K562 (cell line): ENCODE data around the gene DDIT3. TPM values are rescaled to one million over a fixed set of nuclear protein-coding genes. Genes with fewer than 3 reads are reported as not detected.

Source experiments
- ARNT ChIP-seq, 2 experiments: fragments of 450-650 bp; IDR thresholded peaks; 2 replicates each; pipeline ENCODE4 v1.6.1; 2016; ENCODE audit warnings: mild to moderate bottlenecking in 1 of 2
- GTF2A2 ChIP-seq: IDR thresholded peaks from 2 replicates; pipeline ENCODE4 v1.6.1; 2016; ENCODE audit warnings: mild to moderate bottlenecking, missing genetic modification characterization, missing compliant biosample characterization
- KDM4B ChIP-seq, 2 experiments: fragments of 450-650 bp in 1 of 2; sonication (generic) in 1 of 2; IDR thresholded peaks; 2 replicates each; pipeline ENCODE4 v1.6.1; 2016 to 2017; ENCODE audit warnings: borderline replicate concordance in 2 of 2, antibody characterized with exemption in 1 of 2, low read depth in 1 of 2, mild to moderate bottlenecking in 1 of 2
- MED1 ChIP-seq: sonication (generic); formaldehyde crosslinking; IDR thresholded peaks from 2 replicates; pipeline ENCODE4 v1.8.1; 2023; ENCODE audit warnings: missing genetic modification reagents, borderline replicate concordance
- MYNN ChIP-seq, 2 experiments: sonication (generic); formaldehyde crosslinking in 1 of 2; IDR thresholded peaks; 2 replicates each; pipeline versions ENCODE4 v1.5.0 to v1.6.1; 2016 to 2020; ENCODE audit warnings: antibody characterized with exemption in 1 of 2, missing genetic modification reagents in 1 of 2
- POLR2H ChIP-seq: IDR thresholded peaks from 2 replicates; pipeline ENCODE4 v1.6.1; 2016; ENCODE audit warnings: missing genetic modification characterization, low read depth, mild to moderate bottlenecking, control low read depth, missing compliant biosample characterization, moderate library complexity
- RBFOX2 ChIP-seq: fragments of 200-400 bp; formaldehyde crosslinking; IDR thresholded peaks from 2 replicates; pipeline ENCODE4 v1.6.1; 2017; ENCODE audit warnings: low read depth, mild to moderate bottlenecking, low read length, moderate library complexity
- RNF2 ChIP-seq: sonication (generic); IDR thresholded peaks from 2 replicates; pipeline ENCODE4 v1.6.1; 2016
- TFAM ChIP-seq: fragments of 250-450 bp; sonication (Bioruptor Pico); conservative IDR thresholded peaks from 2 replicates; pipeline ENCODE4 v1.5.0; 2021; ENCODE audit warnings: mild to moderate bottlenecking, moderate library complexity
- VEZF1 ChIP-seq: fragments of 200-800 bp; sonication (Bioruptor generic); IDR thresholded peaks from 2 replicates; pipeline ENCODE4 v1.6.1; 2017; ENCODE audit warnings: missing genetic modification characterization, missing compliant biosample characterization
- ZNF586 ChIP-seq: fragments of 450-650 bp; formaldehyde crosslinking; conservative IDR thresholded peaks from 2 replicates; pipeline ENCODE4 v1.4.0; 2020; ENCODE audit warnings: mild to moderate bottlenecking, moderate library complexity
- ZNF740 ChIP-seq, 3 experiments: fragments of 200-800 bp in 1 of 3; sonication (Bioruptor generic) in 1 of 3; sonication (generic) in 1 of 3; formaldehyde crosslinking in 1 of 3; IDR thresholded peaks; 2 replicates each; pipeline versions ENCODE4 v1.6.1 to v1.8.0; 2016 to 2022; ENCODE audit warnings: mild to moderate bottlenecking in 2 of 3, missing compliant biosample characterization in 2 of 3, missing genetic modification characterization in 2 of 3, missing genetic modification reagents in 1 of 3
- polyA plus RNA-seq, 8 experiments: library from polyadenylated mRNA; depleted of rRNA in 4 of 8; stranded (reverse) in 5 of 8; unstranded in 3 of 8; fragments of >200 nt; fragmentation: Nextera tagmentation in 2 of 8; fragmentation: Illumina TruSeq in 1 of 8; extraction: Ambion mirVana in 2 of 8; extraction: Trizol in 1 of 8; gene quantifications; 2 replicates each; pipeline versions ENCODE4 v1.2.1 to v1.2.3, GENCODE V29; 2011 to 2014; ENCODE audit warnings: inconsistent platforms in 1 of 8, missing spikeins in 1 of 8
- total RNA-seq, 7 experiments: library from RNA; depleted of rRNA in 6 of 7; stranded (reverse); fragments of >200 nt in 6 of 7; fragmentation: Illumina TruSeq in 2 of 7; extraction: Trizol in 2 of 7; gene quantifications; 2 replicates each; pipeline versions ENCODE4 v1.2.1 to v1.2.3, GENCODE V29; 2011 to 2021; ENCODE audit warnings: low replicate concordance in 1 of 7
- TF ChIP-seq, protein P1 (sequence below): fragments of 200-400 bp; formaldehyde crosslinking; IDR thresholded peaks from 2 replicates; pipeline ENCODE4 v1.6.1; 2017; ENCODE audit warnings: mild to moderate bottlenecking, low read depth, low read length, moderate library complexity
- TF ChIP-seq, protein P2 (sequence below): fragments of 250-450 bp; sonication (Bioruptor Pico); IDR thresholded peaks from 2 replicates; pipeline ENCODE4 v1.5.0; 2022; ENCODE audit warnings: mild to moderate bottlenecking
- TF ChIP-seq, protein P3 (sequence below): fragments of 250-450 bp; sonication (Bioruptor Pico); IDR thresholded peaks from 2 replicates; pipeline ENCODE4 v1.5.0; 2021; ENCODE audit warnings: mild to moderate bottlenecking, moderate library complexity

Gene DDIT3
- total and polyA plus RNA-seq, 9 of the 15 experiments (the other 6 are each of a cell fraction or from before 2014, with no cell fraction given), result 59.1 to 272 (median 89.9) TPM

DNA sequence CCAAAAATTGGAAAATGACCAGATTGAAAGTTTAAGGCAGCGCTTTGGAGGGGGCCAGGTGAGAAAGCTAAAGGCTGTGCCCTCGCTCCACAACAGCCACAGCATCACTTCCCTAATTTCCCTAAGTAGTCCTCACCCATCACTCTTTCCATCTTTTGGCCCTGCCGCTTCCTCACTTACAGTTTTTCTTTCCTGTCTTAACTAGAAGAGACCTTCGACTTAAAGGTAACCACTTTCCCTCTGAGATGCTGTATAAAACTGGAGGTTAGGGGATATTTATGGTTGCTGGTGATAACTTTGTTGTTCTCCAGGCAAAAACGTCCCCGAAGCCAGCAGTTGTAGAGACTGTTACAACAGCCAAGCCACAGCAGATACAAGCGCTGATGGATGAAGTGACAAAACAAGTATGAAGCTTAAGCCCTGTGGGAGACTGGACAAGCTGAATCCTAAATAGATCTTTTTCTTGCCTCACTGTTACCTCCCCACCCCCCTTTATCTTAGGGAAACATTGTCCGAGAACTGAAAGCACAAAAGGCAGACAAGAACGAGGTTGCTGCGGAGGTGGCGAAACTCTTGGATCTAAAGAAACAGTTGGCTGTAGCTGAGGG lies 4.3 kb downstream of the DDIT3 start (continued):
- TF ChIP-seq ZNF740 (CRISPR knock-in tag; IDR thresholded peaks at IDR 0.05) (0 out of 2 replicates have a peak, but pooled peaks have one; percentile 25), ZNF740 (tag; IDR thresholded peaks at IDR 0.05) (no peak), POLR2H (tag) (peak; percentile 60), MED1 (CRISPR knock-in tag) (no peak), RNF2 (no peak), RBFOX2 (no peak; the same call in 1 of the 2 replicates), ARNT (IDR thresholded peaks at IDR 0.05) (0 out of 4 replicates have a peak, but pooled peaks of 1 of the 2 experiments have one; percentile 39), GTF2A2 (tag) (no peak), ZNF586 (CRISPR knock-in tag) (peak; percentile 16; the same call in 1 of the 2 replicates), TFAM (CRISPR knock-in tag) (no peak), MYNN (IDR thresholded peaks at IDR 0.05) (peak; percentile 10; the same call in 1 of the 2 replicates), MYNN (CRISPR knock-in tag; IDR thresholded peaks at IDR 0.05) (no peak), KDM4B (IDR thresholded peaks at IDR 0.05; ENCODE audit: borderline replicate concordance in 2 of 2, low read depth in 1 of 2) (no peak), VEZF1 (CRISPR knock-in tag) (peak; percentile 33; the same call in 1 of the 2 replicates)
- TF ChIP-seq, protein P1, sequence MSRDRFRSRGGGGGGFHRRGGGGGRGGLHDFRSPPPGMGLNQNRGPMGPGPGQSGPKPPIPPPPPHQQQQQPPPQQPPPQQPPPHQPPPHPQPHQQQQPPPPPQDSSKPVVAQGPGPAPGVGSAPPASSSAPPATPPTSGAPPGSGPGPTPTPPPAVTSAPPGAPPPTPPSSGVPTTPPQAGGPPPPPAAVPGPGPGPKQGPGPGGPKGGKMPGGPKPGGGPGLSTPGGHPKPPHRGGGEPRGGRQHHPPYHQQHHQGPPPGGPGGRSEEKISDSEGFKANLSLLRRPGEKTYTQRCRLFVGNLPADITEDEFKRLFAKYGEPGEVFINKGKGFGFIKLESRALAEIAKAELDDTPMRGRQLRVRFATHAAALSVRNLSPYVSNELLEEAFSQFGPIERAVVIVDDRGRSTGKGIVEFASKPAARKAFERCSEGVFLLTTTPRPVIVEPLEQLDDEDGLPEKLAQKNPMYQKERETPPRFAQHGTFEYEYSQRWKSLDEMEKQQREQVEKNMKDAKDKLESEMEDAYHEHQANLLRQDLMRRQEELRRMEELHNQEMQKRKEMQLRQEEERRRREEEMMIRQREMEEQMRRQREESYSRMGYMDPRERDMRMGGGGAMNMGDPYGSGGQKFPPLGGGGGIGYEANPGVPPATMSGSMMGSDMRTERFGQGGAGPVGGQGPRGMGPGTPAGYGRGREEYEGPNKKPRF, result no peak
- TF ChIP-seq, protein P2, sequence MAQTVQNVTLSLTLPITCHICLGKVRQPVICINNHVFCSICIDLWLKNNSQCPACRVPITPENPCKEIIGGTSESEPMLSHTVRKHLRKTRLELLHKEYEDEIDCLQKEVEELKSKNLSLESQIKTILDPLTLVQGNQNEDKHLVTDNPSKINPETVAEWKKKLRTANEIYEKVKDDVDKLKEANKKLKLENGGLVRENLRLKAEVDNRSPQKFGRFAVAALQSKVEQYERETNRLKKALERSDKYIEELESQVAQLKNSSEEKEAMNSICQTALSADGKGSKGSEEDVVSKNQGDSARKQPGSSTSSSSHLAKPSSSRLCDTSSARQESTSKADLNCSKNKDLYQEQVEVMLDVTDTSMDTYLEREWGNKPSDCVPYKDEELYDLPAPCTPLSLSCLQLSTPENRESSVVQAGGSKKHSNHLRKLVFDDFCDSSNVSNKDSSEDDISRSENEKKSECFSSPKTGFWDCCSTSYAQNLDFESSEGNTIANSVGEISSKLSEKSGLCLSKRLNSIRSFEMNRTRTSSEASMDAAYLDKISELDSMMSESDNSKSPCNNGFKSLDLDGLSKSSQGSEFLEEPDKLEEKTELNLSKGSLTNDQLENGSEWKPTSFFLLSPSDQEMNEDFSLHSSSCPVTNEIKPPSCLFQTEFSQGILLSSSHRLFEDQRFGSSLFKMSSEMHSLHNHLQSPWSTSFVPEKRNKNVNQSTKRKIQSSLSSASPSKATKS (CRISPR knock-in tag), result peak; percentile 77; the same call in 1 of the 2 replicates
- TF ChIP-seq, protein P3, sequence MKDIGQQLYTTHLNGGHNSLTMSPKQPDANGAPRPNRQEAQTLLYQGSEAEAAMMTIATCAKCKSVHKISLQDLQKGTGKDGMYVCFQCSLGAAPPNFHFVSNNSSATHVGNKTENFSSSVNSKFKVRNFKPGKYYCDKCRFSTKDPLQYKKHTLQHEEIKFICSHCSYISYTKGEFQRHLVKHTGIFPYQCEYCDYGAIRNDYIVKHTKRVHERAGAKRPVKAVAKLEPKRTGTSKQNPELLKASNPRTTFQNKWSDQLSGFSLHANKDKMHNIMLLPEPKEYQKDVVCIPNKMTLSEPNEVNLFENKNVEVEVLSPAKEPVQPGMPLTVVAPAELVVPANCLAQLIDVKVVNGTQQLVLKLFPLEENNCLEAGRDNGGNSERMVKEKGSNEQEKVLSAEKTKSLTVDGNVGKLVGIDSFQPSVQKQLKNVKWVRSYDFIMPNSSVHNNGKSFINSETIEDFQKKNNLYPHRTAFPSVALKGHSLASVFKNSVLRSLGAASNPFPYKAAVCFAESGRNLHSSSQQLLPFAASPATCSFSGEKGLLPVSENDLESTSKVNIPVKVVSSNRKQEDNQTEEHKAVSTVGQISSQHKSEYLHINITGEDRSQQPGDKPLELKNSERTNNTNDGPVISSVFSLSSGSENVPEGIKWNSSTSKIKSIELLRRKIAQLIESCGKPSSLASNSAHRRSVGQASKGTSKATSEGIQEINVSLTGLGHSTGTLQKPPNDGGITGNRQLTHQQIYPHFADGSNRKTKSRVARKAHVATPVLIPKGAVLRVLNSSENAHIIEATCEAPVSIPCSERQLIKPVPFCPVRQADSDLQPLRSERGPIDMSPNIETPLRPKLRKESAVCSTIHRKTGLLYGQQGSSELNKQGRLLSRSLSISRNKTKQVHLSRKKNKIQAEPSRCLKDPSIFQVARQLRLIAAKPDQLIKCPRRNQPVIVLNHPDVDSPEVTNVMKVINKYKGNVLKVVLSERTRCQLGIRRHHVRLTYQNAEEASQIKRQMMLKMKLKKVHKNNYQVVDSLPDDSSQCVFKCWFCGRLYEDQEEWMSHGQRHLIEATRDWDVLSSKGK (CRISPR knock-in tag), result peak; percentile 19; the same call in 1 of the 2 replicates
